Right lobe of liver (tissue), 6 donors: ENCODE measurements around the gene ASB3. TPM values are rescaled to one million over a fixed set of nuclear protein-coding genes. Genes with fewer than 3 reads are reported as not detected.

Experiments
- ATAC-seq, 4 donors: fragments of 200-7000 bp; cut with Tn5 transposase; one replicate each; pipeline ENCODE4 v1.9.1; 2020; ENCODE audit warnings: mild to moderate bottlenecking in 4 of 4, moderate library complexity in 4 of 4
- DNase-seq, 3 donors: peaks; one replicate each; pipeline ENCODE4 v3.0.0-alpha.2; 2020
- H3K27ac ChIP-seq, 3 donors: fragments of 200-600 bp; one replicate each; pipeline ENCODE4 v1.8.0; 2022
- H3K27me3 ChIP-seq, 2 donors: fragments of 200-600 bp; one replicate each; pipeline ENCODE4 v1.8.0; 2022
- H3K36me3 ChIP-seq, 4 donors: fragments of 200-600 bp; sonication (generic) in 1 of 4; one replicate each; pipeline versions ENCODE4 v1.5.1 to v1.8.0; 2017 to 2022; ENCODE audit warnings: control low read depth in 1 of 4
- H3K4me1 ChIP-seq, 4 donors: fragments of 200-600 bp; sonication (generic) in 1 of 4; one replicate each; pipeline versions ENCODE4 v1.5.1 to v1.8.0; 2017 to 2022; ENCODE audit warnings: control low read depth in 1 of 4
- H3K4me3 ChIP-seq, 3 donors: fragments of 200-600 bp; one replicate each; pipeline ENCODE4 v1.8.0; 2022
- H3K9me3 ChIP-seq, 4 donors: fragments of 200-600 bp; sonication (generic) in 1 of 4; one replicate each; pipeline versions ENCODE4 v1.5.1 to v1.8.0; 2017 to 2022; ENCODE audit warnings: control low read depth in 1 of 4
- POLR2A ChIP-seq: fragments of 450-650 bp; IDR thresholded peaks from one replicate; pipeline ENCODE4 v1.6.1; 2017; ENCODE audit warnings: antibody characterized with exemption, mild to moderate bottlenecking
- WGBS: methylation state at CpG from one replicate; pipeline ENCODE4 v1.1.6; 2018; ENCODE audit warnings: low coverage, low lambda C conversion rate; ENCODE audit not compliant: insufficient coverage; ENCODE audit errors: missing lambda C conversion rate; 5-methylcytosine and 5-hydroxymethylcytosine counted together
- intact Hi-C, 2 donors: fragments of 100-400 bp; cut with DNase I; formaldehyde crosslinking; loops; one replicate each; pipeline versions ENCODE4 v1.11.2 to v1.14.1; 2022
- total RNA-seq, 6 experiments: library from RNA; depleted of rRNA in 2 of 6; stranded (reverse); fragments of >200 nt in 2 of 6; fragmentation: NEBNext Ultra II Directional in 3 of 6; extraction: Animal tissue kit (Norgen Biotek cat#: 25700) in 3 of 6; gene quantifications; one replicate each; pipeline versions ENCODE4 v1.1.0 to v1.2.4, GENCODE V29; 2016 to 2023
- TF ChIP-seq, protein P1 (sequence below), 4 donors: fragments of 200-600 bp in 3 of 4; fragments of 450-650 bp in 1 of 4; IDR thresholded peaks; one replicate each; pipeline versions ENCODE4 v1.5.1 to v1.8.0; 2016 to 2022; ENCODE audit warnings: antibody characterized with exemption in 4 of 4, mild to moderate bottlenecking in 2 of 4
- donor health status: DM: no; HTN: yes; CAD: no.
- donor health status: DM: no; HTN: no; CAD: no.
- donor health status: DM: no; HTN: no; CAD: no.
- donor health status: DM: no; HTN: yes; CAD: no.
- donor health status: DM: no; HTN: yes; CAD: no.

ASB3 gene
- total RNA-seq, 6 experiments from 2014 or later = 3.6 to 8.4 (median 5.3) TPM

DNA sequence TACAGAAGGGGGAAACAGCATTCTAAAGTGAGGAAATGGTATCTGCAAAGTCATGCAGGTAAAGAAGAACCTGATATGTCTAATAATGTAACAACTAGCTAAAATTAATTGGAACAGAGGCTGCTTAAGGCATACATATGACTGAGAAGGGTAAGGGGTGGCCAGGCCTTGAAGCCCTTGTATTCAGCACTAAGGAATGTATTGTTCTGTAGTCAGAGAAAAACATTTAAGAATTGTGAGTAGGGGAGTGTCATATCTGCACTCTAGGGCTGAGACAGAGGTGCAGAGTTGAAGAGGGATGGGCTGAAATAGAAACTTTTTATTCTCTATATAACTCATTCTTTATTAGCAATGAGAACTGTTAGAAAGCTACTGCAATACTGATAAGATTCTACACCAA lies 164.6 kb downstream of the ASB3 start:
- TF ChIP-seq POLR2A = no peak
- TF ChIP-seq, protein P1, sequence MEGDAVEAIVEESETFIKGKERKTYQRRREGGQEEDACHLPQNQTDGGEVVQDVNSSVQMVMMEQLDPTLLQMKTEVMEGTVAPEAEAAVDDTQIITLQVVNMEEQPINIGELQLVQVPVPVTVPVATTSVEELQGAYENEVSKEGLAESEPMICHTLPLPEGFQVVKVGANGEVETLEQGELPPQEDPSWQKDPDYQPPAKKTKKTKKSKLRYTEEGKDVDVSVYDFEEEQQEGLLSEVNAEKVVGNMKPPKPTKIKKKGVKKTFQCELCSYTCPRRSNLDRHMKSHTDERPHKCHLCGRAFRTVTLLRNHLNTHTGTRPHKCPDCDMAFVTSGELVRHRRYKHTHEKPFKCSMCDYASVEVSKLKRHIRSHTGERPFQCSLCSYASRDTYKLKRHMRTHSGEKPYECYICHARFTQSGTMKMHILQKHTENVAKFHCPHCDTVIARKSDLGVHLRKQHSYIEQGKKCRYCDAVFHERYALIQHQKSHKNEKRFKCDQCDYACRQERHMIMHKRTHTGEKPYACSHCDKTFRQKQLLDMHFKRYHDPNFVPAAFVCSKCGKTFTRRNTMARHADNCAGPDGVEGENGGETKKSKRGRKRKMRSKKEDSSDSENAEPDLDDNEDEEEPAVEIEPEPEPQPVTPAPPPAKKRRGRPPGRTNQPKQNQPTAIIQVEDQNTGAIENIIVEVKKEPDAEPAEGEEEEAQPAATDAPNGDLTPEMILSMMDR (IDR thresholded peaks at IDR 0.05) = no peak
- DNase-seq (no peak), ATAC-seq (no peak)
- Histone ChIP-seq H3K4me1 (no peaks in the 10 kb centered on the region), H3K27me3 (no peaks in the 10 kb centered on the region), H3K9me3 (no peaks in the 10 kb centered on the region), H3K4me3 (no peak overlapping the region), H3K27ac (no peak overlapping the region), H3K36me3 (no peaks in the 10 kb centered on the region)
- intact Hi-C loops = no loop called here

DNA sequence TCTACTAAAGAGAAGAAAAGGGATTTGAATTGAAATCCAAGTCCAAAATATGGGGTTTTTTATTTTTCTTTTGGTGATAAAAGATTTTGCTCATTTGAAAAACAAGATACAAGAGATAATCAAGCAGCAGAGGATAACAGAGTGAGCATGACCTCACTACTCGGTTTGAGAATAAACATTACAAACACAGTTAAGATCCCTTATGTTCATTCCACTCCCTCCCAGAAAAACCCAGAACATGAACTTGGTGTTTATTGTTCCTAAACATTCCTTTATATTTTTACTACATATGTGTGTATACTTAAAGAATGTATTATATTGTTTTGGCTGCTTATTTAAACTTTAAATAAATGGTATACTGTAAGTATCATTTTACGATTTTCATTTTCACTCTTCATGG lies 165.8 kb downstream of the ASB3 start:
- no peak for TF ChIP-seq POLR2A
- TF ChIP-seq, protein P1 (IDR thresholded peaks at IDR 0.05) = no peak
- ATAC-seq = no peak
- no peaks in the 10 kb centered on the region for H3K36me3 ChIP-seq
- 63% methylated on average over 2 of the region's 2 CpGs for WGBS
- intact Hi-C loops = no loop called here
- no peaks in the 10 kb centered on the region for H3K27me3 ChIP-seq
- DNase-seq = no peak
- H3K4me3 ChIP-seq = no peak overlapping the region
- no peaks in the 10 kb centered on the region for H3K4me1 ChIP-seq
- H3K27ac ChIP-seq = no peak overlapping the region
- no peaks in the 10 kb centered on the region for H3K9me3 ChIP-seq

Other genes with a start within 250 kb of the ASB3 start
- gene CHAC2, start 19.1 kb downstream of the ASB3 start, total RNA-seq = 1 to 10 TPM; 1.2 to 4.3 (median 2.5) TPM
- 10 to 100 TPM; 18.0 to 40.0 (median 22.1) TPM for gene ERLEC1, start 91 bp upstream of the ASB3 start, total RNA-seq
- gene GPR75, start 73.0 kb upstream of the ASB3 start, total RNA-seq = 1 to 10 TPM; 1.1 to 3.3 (median 1.4) TPM
- gene PSME4, start 184.0 kb upstream of the ASB3 start, total RNA-seq = 10 to 100 TPM; 28.1 to 36.7 (median 29.5) TPM